Activated naive CD4-positive, alpha-beta T cell treated with anti-CD3 and anti-CD28 coated beads, Interleukin-2, amount 50 U/mL, for 16 hours (primary cell): ENCODE measurements around the gene PSAPL1.

ENCODE experiments used
- DNase-seq: peaks from one replicate; pipeline ENCODE4 v3.0.0-alpha.2; 2020

Gene PSAPL1, protein sequence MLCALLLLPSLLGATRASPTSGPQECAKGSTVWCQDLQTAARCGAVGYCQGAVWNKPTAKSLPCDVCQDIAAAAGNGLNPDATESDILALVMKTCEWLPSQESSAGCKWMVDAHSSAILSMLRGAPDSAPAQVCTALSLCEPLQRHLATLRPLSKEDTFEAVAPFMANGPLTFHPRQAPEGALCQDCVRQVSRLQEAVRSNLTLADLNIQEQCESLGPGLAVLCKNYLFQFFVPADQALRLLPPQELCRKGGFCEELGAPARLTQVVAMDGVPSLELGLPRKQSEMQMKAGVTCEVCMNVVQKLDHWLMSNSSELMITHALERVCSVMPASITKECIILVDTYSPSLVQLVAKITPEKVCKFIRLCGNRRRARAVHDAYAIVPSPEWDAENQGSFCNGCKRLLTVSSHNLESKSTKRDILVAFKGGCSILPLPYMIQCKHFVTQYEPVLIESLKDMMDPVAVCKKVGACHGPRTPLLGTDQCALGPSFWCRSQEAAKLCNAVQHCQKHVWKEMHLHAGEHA

DNA sequence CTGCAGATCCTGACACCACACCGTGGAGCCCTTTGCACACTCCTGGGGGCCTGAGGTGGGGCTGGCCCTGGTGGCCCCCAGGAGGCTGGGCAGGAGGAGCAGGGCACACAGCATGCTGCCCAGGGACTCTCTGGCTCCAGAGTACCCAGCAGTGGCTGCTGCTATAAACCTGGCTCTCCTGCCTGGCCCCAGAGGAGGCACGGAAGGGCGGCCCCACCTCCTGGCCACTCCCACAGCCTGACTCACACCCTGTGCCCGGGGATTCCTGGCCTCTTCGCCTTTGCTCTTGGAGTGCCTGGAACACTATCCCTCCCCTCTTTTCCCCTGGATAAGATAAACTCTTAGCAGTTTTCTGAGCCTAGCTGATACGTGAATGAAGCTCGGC lies at the start of gene PSAPL1:
PSAPL1 (minus strand) TSS at position 165 of the 385 bp plus-strand sequence; CDS start at position 114, 51 bp downstream.
- DNase-seq, result no peak

DNA sequence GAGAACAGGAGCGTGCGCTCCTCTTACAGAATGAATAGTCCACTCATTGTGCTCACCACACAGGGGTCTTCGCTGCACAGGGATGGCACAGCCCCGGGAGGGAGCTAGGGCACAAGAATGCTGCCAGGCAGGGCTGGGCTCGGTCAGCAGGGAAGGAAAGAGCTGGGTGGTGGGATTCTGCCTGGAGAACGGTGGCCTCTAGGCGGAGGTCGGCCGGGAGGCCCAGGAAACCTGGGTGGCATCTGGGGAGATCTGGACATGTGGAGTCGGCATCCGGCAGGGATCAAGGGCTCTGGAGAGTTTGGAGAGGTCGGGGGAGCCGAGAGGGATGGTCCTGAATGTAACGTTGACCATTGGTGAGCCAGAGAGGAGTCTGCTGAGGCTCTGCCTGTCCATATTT lies 46.5 kb upstream of the PSAPL1 start:
- no peak for DNase-seq

DNA sequence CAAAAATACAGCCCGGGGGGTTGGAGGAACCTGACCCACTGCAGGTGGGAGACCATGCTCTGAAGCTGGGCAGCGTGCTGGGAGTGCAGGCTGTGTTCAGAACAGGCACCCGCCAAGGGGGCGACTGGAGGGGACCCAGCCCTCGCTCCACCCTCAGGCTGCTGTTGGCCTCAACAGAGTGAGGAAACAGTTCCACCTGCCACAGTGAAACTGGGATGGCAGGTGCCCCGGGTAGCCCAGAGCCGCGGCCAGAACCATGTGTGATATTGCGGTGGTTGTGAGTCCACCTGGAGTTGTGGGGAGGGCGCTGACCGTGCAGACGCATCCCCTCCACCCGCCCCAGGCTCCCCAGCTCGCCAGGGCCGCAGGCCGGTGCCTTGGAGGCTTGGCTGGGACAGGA lies 45.7 kb upstream of the PSAPL1 start:
- DNase-seq, result no peak

DNA sequence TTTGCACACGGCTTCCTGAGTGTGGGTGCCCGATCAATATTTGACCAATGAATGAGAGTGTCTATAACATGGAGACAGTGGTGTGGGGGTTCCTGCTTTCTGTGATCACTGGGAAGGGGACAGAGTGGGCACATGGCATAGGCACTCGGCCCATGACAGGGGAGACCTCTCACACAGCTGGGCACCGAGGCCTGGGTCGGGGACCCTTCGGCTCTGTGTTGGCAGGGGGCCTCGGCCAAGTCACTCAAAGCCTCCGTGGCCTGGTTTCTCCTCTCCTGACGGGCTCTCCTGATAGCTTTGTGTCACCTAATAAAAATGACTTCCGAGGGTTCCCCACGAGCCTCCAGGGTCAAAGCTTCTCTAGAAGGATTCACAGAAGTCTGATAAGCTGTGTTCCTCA lies 43.9 kb upstream of the PSAPL1 start:
- no peak for DNase-seq

DNA sequence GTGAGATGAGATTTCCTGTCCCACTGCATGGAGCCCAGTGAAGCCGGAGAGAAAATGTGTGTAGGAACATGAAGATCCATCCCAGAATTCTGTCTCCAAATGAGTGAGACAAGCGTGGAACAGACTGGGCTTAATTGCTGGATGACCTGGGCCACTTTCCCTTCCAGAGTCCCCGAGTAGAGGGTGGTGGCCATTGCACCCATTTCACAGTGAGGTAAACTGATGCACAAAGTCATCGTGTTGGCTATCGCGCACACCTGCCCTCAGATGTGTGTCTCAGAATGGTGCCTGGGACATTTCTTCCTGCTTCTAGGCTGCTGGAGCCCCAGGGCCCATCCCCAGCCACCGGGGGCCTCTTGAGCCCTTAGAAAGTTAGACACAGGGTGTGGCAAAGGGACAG lies 43.0 kb upstream of the PSAPL1 start:
- DNase-seq, result no peak

DNA sequence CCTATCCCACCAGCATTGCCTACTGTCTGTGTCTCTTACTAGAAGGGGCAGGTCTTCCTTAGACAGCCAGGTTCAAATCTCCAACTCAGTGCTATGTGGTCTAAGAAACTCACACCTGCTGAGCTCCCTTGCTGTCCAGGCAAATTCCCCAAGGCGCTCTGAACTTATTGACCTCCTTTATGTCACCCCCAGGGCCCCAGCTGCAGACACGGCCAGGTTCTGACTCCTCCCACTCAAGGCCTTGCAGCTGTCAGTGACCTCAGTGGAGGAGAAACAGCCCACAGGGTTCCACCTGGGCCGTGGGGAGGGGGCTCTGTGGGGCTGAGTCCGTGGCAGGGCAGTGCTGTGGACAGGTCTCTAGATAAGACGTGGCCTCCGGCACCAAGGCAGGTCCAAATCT lies 42.1 kb upstream of the PSAPL1 start:
- DNase-seq, result no peak

DNA sequence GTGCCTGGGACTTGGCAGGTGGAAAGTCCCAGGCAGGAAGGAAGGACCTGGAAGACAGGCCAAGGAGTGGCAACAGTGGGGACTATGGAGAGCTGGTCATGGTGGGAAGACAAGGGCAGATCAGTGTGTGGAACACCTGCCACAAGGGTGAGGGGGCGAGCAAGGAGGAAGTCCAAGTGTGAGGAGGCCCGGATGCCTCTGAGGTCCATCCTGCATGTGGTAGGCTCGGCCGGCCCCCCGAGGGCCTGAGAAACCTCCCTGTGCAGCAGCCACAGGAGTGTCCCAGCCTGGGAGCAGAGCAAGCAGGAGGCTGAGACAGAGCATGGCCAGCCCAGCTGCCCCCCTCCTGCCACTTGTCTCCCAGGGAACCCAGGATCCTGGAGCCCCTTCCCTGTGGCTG lies 40.5 kb upstream of the PSAPL1 start:
- no peak for DNase-seq

DNA sequence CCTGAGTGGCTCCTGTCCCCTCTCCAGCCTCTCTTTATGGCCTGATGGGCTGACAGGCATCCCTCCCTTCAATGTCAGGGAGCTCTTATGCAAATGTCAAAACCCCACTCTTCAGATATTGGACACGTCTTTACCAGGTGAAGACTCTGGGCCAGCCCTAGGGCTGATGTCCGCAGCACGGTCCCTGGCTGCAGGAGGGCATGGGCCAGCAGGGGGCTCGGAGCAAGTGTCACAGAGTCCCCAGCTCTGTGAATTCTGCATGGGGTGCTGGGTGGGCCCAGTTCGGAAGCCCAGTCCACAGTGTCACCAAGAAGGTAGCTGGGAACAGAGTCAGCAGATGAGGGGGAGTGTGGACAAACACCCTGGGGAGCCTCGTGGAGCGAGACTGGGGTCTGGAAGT lies 39.6 kb upstream of the PSAPL1 start:
- DNase-seq, result no peak

DNA sequence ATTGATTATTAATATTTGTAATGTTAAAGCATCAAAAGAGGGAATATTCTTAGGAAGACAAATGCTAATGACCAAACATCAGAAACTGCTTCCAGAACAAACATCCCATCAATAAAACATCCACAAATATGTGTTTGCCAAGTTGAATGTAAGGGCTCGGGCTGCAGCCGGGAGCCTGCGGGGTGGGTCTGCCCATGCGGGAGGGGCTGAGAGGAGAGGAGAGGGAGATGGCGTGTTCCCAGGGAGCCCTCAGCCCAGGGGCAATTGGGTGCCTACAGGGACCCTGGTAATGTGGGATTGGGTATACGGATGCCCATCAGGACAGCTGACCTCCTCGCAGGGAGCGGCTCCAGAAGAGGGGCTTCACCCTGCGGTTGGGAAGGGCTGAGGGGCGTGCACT lies 38.4 kb upstream of the PSAPL1 start:
- DNase-seq, result no peak

DNA sequence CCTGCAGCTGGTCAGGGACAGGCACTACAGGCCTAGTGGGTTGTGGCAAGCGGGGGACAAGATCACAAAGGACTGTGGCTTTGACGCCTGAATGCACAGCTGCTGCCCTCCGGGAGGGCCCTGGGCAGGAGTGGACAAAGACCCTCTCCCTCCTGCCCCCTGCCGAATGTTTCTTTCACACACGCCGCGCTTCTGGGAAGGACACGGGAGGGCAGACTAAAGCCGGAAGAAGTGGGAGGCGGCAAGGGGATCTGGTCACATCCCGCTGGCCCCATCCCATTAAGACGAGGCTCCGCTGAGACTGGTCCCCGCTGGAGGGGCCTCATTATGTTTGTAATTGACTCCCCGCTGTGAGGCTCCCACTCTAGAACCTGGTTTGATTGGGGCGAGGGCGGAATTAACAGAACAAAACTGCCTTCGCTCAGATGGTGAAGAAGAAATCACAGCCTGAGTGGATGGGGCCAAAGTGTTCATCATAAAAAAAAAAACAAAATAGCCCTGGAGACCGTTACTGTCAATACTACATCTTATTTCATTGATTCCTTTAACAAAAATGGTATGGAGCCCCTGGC lies 37.8 kb upstream of the PSAPL1 start:
- no peak for DNase-seq

DNA sequence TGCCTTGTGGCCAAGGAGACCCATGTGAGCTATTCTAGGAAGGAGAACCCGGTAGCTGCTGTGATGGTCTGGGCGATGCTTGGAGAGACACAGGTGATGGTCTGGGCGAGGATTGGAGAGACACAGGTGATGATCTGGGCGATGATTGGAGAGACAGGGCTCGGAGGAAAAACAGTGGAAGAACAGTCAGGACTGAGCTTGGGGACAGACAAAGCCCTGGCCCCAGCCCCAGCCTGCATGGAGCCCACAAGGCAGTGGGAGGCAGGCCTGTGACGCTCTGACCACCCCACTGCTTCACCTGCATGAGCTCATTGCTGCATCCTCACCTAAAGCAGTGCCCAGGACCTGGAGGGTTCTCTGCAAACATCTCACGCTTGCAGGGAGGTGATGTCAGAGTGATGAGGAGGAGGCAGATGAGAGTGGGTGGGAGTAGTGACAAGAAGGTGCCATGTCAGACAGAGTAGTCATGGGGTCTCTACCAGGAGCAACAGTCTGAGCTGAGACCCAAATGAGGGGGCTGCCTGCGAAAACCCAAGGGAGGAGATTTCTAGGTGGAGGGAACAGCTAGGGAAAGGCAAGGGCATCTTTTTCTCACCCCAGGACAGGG lies 35.9 kb upstream of the PSAPL1 start:
- DNase-seq, result no peak

DNA sequence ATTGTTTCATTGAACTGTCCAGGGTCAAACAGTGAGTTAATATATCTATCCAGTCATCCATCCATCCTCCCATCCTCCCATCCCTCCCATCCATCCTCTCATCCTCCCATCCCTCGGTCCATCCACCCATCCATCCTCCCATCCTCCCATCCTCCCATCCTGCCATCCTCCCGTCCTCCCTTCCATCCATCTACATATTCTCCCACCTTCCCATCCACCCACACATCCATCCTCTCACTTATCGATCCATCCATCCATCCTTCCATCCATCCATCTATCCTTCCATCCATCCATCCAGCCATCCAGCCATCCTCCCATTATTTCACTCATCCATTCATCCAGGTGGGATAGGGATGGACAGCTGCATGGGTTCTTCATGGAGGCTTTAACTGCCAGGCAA lies 35.4 kb upstream of the PSAPL1 start:
- DNase-seq, result no peak

DNA sequence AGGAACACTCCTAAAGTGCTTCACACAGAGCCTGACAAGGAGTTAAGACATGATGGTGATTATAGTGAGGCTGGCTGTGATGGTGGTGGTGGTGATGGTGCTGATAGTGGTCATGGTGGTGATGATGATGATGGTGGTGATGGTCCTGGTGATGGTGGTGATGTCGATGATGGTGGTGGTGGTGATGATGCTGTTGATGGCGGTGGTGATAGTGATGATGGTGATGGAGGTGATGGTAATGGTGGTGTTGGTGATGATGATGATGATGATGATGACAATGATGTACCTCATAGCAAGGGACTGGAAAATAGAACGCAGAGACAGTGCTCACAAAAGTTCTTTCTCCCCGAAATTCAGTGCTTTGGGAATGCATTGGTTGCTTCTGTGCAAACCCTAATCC lies 34.3 kb upstream of the PSAPL1 start:
- no peak for DNase-seq

DNA sequence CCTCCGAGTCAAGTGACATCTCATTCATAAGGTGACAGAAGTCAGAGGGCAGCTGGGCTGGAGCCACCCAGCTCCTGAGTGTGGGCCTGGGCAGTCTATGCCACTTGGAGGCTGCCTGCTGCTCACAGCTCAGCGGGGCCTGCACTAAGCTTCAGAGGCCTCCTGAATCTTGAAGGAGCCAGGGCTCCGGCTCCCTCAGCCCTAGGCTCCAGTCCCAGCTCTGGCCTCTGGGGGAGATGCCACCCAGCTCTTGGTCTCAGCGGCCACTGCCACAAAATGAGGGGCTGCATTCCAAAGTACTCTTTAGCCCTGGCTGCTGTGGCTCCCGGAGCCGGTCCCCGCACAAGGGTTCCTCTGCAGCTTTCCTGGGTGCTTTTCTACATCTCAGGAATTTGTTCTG lies 32.7 kb upstream of the PSAPL1 start:
- DNase-seq, result no peak

DNA sequence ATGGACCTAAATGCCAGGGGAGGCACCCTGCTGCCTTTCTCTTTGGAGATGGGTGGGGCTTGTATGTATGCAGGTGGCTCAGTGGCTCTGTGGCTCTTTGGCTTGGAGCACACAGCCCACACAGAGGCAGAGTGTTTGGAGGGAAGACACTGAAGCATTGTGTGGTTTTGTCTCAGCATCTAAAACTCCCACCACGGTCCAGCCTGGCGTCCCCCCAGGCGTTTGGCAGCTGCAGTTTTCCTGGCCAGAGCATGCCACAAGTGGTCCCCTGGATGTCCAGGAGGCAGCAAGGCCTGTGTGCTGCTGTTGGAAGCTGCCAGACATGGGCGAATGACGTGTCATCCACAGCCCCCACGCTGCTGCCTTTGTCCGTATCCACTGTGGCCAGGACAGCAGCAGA lies 32.2 kb upstream of the PSAPL1 start:
- DNase-seq, result no peak

DNA sequence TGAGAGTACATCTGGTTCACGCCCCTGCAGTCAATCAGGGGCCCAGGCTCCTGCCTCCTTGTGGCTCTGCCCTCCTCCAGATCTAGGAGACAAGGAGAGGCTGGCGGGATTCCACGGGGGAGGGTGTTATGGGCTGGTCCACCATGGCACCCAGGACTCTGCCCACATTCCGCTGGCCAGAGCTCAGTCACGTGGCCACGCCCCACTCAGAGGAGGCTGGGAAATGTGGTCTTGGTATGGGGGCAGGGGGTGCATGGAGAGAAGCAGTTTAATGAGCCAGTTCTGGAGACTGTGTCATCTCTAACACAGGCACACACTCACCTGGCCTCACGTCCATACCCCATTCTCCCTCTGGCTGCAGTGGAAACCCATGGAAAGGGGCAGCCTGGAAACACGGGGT lies 31.5 kb upstream of the PSAPL1 start:
- DNase-seq, result no peak

DNA sequence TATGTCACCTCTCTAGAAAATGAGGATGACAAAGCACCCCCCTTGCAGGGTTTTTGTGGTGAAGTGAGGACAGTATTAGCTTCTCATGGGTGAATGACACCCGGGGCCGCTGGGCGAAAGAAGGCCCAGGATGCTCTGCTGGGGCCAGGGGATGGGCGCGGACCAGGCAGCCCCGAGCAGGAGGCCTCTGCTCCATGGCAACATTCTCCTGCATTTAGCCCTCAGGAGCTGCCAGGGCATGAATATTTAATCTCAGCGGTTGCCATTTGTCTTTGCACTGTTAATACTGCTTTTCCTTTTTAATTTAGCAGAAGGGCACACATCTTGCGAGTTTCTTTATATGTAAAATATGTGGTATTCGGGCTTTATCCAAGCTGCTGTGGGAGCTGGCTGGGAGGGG lies 30.3 kb upstream of the PSAPL1 start:
- no peak for DNase-seq

DNA sequence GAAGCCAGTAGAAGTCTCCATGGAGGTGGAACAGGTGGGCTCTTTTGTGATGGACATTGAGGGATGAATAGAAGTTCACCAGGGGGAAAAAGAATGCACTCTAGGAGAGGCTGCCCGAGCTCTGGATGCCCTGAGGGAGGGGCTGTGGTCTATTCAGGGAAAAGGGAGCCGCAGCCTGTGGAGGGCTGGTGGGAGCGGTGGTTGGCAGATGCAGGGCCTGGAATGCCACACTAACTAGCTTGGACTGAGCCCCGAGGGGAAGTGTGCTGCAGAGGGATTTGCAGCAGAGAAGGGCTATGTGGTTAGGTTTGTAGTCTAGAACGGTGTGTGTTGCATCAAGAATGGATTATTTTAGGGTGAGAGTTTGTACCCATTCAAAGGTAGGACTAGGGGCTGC lies 29.5 kb upstream of the PSAPL1 start:
- no peak for DNase-seq

DNA sequence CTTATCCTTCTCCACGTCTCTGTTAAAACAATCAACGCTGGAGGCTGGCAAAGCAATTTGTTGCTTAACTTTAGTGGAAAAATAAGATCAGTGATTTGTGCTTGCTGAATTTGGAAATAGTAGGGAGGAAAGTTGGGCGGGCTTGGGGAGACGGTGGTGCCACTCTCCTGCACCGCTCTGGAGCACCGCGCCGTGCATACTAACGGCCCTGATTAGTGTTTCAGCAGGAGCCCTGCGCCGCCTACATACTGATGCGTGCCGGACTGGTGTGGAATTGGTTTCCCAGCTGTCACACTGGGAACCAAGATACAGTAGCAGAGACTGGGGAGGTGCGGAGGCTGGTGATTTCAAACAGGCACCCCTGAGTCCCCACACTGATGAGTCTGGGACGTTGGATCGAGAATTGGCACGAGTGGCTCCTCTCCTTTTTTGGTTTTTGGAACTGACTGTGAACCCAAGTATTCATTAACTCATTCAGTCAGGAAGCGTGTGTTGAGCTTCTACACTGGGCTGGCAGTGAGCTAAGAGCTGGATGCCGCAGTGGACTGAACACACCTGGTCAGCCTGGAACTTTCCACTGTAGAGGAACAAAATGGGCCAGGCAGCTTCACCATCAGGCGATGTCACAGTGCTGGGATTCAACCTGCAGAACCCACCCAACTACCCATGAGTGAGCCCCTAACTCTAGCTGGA lies 29.0 kb upstream of the PSAPL1 start:
- DNase-seq, result no peak

DNA sequence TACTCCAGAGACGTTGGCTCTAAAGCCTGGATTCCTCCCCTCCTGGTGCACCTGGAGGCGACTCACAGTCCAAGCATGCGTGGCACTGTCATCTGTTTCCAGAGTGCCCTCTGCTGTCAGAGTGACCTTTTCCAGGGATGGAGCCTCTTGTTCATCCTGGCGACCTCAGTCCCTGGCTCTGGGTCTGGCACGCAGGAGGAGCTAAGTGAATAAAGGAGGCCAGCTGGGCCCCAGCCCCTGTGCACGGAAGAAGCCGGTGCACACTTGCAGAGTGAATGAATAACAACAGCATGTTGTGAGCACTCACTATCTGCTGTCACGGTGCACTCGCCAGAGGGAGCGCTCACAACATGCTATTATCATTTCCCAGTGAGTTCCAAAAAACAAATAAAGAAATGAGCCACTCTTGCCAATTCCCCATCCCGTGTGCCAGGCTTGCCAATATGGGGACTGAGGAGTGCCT lies 27.8 kb upstream of the PSAPL1 start:
- no peak for DNase-seq

DNA sequence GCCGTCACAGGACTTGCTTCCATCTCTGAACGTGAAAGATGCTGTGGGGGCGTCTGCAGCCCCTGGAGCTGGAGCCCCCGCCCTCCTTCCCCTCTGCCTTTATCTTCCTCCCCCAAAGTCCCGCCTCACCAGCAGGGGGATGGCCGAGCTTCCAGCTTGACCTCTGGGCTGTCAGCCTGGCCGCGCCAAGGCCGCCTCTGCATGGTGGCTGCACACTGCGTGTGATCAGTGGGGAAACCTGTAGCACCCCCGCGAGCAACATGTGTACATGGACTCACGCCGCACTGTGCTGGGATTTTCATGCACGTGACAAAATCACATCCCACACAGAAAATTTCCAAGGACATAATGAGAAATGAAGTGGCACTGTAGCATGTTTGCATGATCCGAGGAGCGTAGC lies 26.5 kb upstream of the PSAPL1 start:
- no peak for DNase-seq

DNA sequence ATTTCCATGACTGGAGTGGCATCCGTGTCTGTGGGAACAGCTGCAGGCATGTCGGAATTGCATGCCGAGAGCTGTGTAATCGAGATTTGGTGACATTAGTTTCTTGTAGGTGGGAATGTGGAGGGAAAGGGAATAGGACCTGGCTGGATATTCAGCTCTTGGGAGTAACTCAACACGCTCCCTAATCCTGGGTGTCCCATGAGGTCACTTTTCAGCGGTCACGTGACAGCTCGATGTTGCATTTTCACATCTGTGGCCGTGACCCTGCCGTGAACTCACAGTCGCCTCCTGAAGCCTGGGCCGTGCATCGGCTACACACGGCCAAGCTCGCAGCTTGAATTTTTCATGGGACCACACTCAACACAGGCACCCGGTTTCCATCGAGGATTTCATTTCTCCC lies 25.8 kb upstream of the PSAPL1 start:
- no peak for DNase-seq

DNA sequence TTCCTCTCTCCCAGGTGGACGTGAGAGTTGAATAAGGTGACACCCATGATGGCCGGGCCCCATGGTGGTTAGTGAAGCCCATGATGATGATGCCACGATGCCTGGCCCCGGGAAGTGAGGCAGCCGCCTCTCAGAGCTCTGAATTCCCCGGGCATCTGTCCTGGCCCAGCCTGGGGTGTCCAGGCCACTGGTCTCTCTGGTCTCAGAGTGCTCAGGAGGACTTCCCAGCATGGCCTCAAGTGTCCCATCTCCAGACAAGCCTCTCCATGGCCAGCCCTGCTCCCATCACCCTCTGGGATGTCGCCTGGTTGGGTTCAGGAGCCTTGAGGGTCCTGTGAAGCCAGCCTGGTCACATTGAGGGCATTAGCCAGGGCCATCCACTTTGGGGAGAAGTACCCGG lies 24.7 kb upstream of the PSAPL1 start:
- DNase-seq, result no peak

DNA sequence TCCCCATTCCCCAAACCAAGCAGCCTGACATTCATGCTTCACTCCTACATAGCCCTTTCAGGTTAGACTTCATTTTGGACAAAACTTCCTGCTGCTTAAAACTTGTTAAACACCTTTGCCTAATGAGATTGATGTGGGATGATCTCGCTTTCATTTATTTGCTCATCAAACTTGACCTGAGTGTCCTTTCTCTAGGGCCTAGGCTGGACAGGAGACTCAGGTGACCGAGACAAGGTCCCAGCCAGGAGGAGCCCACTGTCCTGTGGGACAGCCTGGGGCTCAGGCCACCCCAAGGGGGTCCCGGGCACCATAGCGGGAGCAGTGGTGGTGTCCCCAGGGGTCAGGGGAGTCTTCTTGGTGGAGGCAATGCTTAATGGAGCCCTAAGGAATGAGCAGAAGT lies 23.7 kb upstream of the PSAPL1 start:
- DNase-seq, result no peak
